HG03442 (cell line): Measurements from ENCODE around the gene CENPVL2.
"Not testable (repeated sequence)": the region's sequence is repeated elsewhere in the genome, so short reads cannot be mapped to it uniquely, and the experiment has no call there.

Source experiments
- ATAC-seq: cut with Tn5 transposase; IDR thresholded peaks from one replicate; pipeline ENCODE4 v1.9.1; 2021; ENCODE audit warnings: mild to moderate bottlenecking, moderate library complexity; ENCODE audit not compliant: unreplicated experiment

Gene CENPVL2

DNA sequence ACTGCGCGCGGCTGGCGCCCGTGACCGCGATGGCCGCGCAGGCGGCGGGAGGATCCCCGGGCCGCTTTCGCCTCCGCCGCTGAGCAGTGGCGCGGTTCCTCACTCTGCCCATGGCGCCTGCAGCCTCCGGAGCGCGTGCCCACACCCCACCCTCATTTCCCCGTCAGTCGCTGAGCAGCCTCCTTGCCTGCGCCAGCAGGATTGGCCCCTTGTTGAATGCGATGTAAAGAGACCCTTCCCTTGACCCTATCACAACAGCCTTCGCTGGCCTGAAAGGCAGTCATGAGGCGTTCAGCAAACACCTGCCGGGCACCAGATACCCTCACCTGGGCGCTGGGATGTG lies at the start of gene CENPVL2:
Gene CENPVL2 (minus strand): TSS at position 112 of the 343 bp plus-strand sequence. CDS start 0 bp downstream, at position 112.
- not testable (repeated sequence) for ATAC-seq

DNA sequence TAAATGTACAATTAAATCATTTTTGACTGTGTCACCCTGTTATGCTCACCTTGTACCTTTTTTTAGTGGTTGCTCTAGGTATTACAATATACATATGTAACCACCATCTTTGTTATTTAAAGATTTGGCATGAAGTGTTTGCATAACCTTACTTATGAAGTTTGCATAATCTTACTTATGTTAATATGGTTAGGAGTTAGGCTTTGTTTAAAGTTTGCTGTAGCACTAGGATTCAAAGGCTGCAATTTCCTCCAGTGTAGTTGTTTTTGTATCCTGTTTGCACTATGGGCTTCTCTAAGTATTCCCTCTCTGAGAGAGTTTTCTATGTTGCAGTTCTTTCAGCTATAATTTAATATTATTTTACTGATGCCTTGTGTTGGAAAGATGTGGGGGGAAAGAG lies 45.6 kb upstream of the CENPVL2 start:
- ATAC-seq = no peak

DNA sequence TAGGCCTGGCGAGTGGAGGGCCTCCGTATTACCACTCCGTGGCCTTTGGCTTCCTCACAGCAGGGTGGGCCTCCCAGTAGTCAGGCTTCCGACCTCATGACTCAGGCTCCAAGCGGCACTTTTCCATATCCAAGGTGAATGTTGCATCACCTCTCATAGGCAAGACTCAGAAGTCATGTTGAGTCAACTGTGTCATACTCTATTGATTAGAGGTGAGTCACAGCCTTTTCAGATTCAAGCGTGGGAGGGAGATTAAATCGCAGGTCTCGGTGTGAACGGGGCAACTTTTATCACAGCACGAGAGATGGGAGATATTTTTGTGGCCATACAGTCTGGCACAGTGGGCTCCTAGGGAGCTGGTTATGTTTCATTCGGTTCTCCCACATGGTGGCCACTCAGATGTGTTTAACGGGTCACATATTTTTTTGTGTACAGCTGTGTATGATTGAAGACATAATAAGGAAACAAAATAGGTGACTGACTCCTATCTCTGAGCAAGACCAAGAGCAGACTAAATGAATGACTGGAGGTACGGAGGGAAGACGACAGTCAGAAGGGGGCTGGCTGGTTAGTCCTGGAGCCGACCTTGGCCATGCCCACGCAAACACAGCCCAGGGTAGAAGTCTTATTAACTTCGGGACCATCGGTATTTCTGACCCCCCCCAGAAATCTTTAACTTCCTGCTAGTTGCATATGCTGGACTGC lies 30.5 kb upstream of the CENPVL2 start:
- ATAC-seq = not testable (repeated sequence)

DNA sequence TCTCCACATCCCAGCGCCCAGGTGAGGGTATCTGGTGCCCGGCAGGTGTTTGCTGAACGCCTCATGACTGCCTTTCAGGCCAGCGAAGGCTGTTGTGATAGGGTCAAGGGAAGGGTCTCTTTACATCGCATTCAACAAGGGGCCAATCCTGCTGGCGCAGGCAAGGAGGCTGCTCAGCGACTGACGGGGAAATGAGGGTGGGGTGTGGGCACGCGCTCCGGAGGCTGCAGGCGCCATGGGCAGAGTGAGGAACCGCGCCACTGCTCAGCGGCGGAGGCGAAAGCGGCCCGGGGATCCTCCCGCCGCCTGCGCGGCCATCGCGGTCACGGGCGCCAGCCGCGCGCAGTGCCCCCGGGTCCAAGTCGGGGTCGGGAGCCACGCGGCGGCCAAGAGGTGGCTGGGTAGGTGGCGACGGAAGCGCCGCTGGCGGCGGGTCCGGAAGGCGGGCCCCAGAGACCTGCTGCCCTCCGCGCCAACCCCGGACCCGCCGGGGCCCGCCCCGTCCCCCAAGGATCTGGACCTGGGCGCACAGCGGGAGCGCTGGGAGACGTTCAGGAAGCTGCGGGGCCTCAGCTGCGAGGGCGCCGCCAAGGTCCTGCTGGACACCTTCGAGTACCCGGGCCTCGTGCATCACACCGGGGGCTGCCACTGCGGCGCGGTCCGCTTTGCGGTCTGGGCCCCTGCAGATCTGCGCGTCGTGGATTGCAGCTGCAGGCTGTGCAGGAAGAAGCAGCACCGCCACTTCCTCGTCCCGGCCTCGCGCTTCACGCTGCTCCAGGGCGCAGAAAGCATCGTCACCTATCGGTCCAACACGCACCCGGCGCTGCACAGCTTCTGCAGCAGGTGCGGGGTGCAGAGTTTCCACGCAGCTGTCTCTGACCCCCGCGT lies 27.9 kb upstream of the CENPVL2 start, which contains the start of gene CENPVL1:
Gene CENPVL1 (plus strand): TSS at position 236 of the 888 bp plus-strand sequence. CDS start 0 bp downstream, at position 236.
- ATAC-seq = not testable (repeated sequence)

DNA sequence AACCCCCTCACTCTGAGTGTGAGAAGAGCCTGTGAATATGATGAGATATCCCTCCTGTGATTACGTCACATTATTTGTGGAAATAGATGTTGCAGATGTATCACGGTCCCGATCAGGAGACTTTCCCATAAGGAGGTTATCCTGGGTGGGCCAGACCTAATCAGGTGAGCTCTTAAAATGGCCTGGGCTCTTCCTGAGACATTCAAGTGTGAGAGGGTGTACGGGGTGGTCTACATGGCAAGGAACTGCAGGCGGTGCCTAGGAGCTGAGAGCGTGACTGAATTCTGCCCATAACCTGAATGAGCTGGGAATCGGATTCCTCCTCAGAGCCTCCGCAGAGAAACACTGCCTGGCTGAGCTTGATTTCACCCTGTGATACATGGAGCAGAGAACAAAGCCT lies 14.8 kb upstream of the CENPVL2 start:
- ATAC-seq = no peak

GRCh38 chrX:51694254-51694653 lies 11.6 kb upstream of the CENPVL2 start:
- ATAC-seq = no peak

DNA sequence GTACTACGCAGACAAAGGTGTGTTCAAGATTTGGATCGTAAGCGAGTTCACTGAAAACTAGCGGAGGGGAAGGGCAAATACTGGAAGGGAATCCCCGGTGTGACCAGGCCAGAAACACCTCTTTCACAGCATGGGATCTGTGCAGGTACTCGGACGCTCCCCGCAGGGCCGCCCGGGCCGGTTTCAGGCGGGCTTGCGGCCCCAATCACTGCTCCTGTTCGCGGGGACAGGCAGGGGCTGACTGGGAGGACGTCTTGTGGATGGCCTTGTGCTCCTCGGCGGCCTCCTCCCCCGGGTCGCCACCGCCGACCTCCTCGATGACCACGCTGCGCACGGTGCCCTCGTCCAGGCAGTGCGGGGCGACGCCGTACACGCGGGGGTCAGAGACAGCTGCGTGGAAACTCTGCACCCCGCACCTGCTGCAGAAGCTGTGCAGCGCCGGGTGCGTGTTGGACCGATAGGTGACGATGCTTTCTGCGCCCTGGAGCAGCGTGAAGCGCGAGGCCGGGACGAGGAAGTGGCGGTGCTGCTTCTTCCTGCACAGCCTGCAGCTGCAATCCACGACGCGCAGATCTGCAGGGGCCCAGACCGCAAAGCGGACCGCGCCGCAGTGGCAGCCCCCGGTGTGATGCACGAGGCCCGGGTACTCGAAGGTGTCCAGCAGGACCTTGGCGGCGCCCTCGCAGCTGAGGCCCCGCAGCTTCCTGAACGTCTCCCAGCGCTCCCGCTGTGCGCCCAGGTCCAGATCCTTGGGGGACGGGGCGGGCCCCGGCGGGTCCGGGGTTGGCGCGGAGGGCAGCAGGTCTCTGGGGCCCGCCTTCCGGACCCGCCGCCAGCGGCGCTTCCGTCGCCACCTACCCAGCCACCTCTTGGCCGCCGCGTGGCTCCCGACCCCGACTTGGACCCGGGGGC lies 567 bp downstream of the CENPVL2 start:
- not testable (repeated sequence) for ATAC-seq

DNA sequence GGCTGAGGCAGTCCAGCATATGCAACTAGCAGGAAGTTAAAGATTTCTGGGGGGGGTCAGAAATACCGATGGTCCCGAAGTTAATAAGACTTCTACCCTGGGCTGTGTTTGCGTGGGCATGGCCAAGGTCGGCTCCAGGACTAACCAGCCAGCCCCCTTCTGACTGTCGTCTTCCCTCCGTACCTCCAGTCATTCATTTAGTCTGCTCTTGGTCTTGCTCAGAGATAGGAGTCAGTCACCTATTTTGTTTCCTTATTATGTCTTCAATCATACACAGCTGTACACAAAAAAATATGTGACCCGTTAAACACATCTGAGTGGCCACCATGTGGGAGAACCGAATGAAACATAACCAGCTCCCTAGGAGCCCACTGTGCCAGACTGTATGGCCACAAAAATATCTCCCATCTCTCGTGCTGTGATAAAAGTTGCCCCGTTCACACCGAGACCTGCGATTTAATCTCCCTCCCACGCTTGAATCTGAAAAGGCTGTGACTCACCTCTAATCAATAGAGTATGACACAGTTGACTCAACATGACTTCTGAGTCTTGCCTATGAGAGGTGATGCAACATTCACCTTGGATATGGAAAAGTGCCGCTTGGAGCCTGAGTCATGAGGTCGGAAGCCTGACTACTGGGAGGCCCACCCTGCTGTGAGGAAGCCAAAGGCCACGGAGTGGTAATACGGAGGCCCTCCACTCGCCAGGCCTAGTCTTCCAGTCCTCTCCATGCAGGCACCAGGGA lies 2.8 kb downstream of the CENPVL2 start:
- not testable (repeated sequence) for ATAC-seq

GRCh38 chrX:51665981-51666380 lies 16.6 kb downstream of the CENPVL2 start:
- ATAC-seq = no peak

- no peak for ATAC-seq
These were observed 39.3 kb downstream of the CENPVL2 start for GRCh38 chrX:51643377-51643776.

GRCh38 chrX:51641421-51642021 lies 41.1 kb downstream of the CENPVL2 start:
- no peak for ATAC-seq

GRCh38 chrX:51636511-51636910 lies 46.1 kb downstream of the CENPVL2 start:
- not testable (repeated sequence) for ATAC-seq
